Measurements from ENCODE around the gene NMRK1. TPM values are rescaled to one million over a fixed set of nuclear protein-coding genes. Genes with fewer than 3 reads are reported as not detected.

The NMRK1 gene
- total and polyA plus RNA-seq, 4 donors, result 33.1 to 62.6 (median 36.6) TPM

- intact Hi-C loops (cut with DNase I), result no loop called here
- Histone ChIP-seq H3K36me3 (ENCODE audit: control insufficient read depth in 1 of 2, insufficient read depth in 2 of 2, low read length in 1 of 2) (peaks cover 0 to 3% of the 10 kb centered on the region in 2 donors), H3K27ac (ENCODE audit: low read depth in 1 of 2, low read length in 2 of 2) (no peak overlapping the region), H3K4me3 (ENCODE audit: low read length in 2 of 2) (no peak overlapping the region), H3K4me1 (ENCODE audit: control insufficient read depth in 1 of 2, insufficient read depth in 2 of 2, low read length in 2 of 2) (peaks cover 0 to 4% of the 10 kb centered on the region in 2 donors), H3K27me3 (ENCODE audit: control insufficient read depth in 1 of 2, insufficient read depth in 2 of 2, low read length in 1 of 2) (no peaks in the 10 kb centered on the region), H3K9me3 (ENCODE audit: control insufficient read depth, low read length) (no peaks in the 10 kb centered on the region)
- WGBS, 2 donors, result 95 to 96% methylated on average over 2 of the region's 2 CpGs
- DNase-seq, result no peak
- ATAC-seq (ENCODE audit: low FRiP score), result no peak
Observed at GRCh38 chr9:75061169-75061568, 26.8 kb downstream of the NMRK1 start.

DNA sequence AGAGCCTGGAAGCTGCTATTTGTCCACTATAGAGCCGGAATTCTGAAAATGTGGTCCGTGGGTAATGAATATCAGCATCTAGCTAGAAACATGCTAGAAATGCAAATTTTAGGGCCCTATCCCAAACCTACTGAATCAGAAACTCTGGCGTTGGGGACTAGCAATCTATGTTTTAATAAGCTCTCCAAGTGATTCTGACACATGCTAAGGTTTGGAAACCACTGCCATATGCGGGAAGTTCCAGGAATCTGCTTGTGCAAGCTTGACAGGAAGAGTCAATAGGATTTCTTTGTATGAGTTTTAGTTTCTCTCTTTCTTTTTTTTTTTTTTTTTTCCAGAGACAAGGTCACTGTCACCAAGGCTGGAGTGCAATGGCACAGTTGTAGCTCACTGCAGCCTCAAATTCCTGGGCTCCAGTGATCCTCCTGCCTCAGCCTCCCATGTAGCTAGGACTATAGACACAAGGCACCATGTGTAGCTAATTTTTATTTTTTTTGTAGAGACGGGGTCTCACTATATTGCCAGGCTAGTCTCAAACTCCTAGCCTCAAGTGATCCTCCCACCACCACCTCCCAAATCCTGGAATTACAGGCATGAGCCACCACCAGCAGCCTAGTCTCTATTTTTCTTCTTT is 33.5 kb downstream of the NMRK1 start:
- Histone ChIP-seq H3K4me3 (ENCODE audit: low read length in 2 of 2) (no peak overlapping the region), H3K27ac (ENCODE audit: low read depth in 1 of 2, low read length in 2 of 2) (no peak overlapping the region)
- intact Hi-C loops (cut with DNase I), result no loop called here

DNA sequence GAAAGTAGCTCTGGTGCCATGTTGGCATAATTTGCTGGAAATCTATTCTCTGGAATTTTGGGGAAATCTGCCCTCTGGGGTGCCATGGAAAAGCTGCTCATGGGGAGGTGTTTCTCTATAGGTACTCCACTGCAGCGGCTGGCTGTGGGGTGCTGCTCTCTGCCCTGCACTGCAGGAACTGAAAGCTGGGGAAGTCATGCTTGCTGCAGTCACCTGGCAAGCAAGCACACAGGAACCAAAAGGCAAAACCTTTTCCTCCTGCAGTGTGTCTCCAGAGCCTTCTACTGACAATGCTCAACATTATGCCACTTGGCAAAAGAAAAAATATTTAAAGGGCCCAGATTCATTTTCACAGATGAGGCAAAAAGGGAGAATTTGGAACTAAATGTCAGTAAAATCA is 34.1 kb downstream of the NMRK1 start:
- peaks cover 0 to 1% of the 10 kb centered on the region in 2 donors for H3K36me3 ChIP-seq (ENCODE audit: control insufficient read depth in 1 of 2, insufficient read depth in 2 of 2, low read length in 1 of 2)
- ATAC-seq (ENCODE audit: low FRiP score), result no peak
- 86 to 89% methylated on average over 1 of the region's 1 CpG for WGBS, 2 donors

More for the DNA sequence above, 33.5 kb downstream of the NMRK1 start:
- Histone ChIP-seq H3K4me1 (ENCODE audit: control insufficient read depth in 1 of 2, insufficient read depth in 2 of 2, low read length in 2 of 2) (no peaks in the 10 kb centered on the region), H3K36me3 (ENCODE audit: control insufficient read depth in 1 of 2, insufficient read depth in 2 of 2, low read length in 1 of 2) (peaks cover 0 to 1% of the 10 kb centered on the region in 2 donors), H3K9me3 (ENCODE audit: control insufficient read depth, low read length) (peaks cover 5% of the 10 kb centered on the region), H3K27me3 (ENCODE audit: control insufficient read depth in 1 of 2, insufficient read depth in 2 of 2, low read length in 1 of 2) (no peaks in the 10 kb centered on the region)
- DNase-seq (no peak), ATAC-seq (ENCODE audit: low FRiP score) (no peak)
- WGBS, 2 donors, result 74% methylated on average over 5 of the region's 5 CpGs

GRCh38 chr9:75051285-75051684 is 36.7 kb downstream of the NMRK1 start:
- Histone ChIP-seq H3K36me3 (ENCODE audit: control insufficient read depth in 1 of 2, insufficient read depth in 2 of 2, low read length in 1 of 2) (peaks cover 0 to 1% of the 10 kb centered on the region in 2 donors), H3K4me1 (ENCODE audit: control insufficient read depth in 1 of 2, insufficient read depth in 2 of 2, low read length in 2 of 2) (no peaks in the 10 kb centered on the region), H3K27me3 (ENCODE audit: control insufficient read depth in 1 of 2, insufficient read depth in 2 of 2, low read length in 1 of 2) (no peaks in the 10 kb centered on the region), H3K4me3 (ENCODE audit: low read length in 2 of 2) (no peak overlapping the region), H3K27ac (ENCODE audit: low read depth in 1 of 2, low read length in 2 of 2) (no peak overlapping the region), H3K9me3 (ENCODE audit: control insufficient read depth, low read length) (peaks cover 5% of the 10 kb centered on the region)
- no peak for DNase-seq
- intact Hi-C loops (cut with DNase I), result no loop called here
- no peak for ATAC-seq (ENCODE audit: low FRiP score)

More for the DNA sequence above, 34.1 kb downstream of the NMRK1 start:
- Histone ChIP-seq H3K27me3 (ENCODE audit: control insufficient read depth in 1 of 2, insufficient read depth in 2 of 2, low read length in 1 of 2) (no peaks in the 10 kb centered on the region), H3K4me3 (ENCODE audit: low read length in 2 of 2) (no peak overlapping the region), H3K4me1 (ENCODE audit: control insufficient read depth in 1 of 2, insufficient read depth in 2 of 2, low read length in 2 of 2) (no peaks in the 10 kb centered on the region), H3K9me3 (ENCODE audit: control insufficient read depth, low read length) (peaks cover 5% of the 10 kb centered on the region), H3K27ac (ENCODE audit: low read depth in 1 of 2, low read length in 2 of 2) (no peak overlapping the region)
- DNase-seq, result no peak
- intact Hi-C loops (cut with DNase I), result no loop called here

- no peak for ATAC-seq (ENCODE audit: low FRiP score)
- intact Hi-C loops (cut with DNase I), result no loop called here
- Histone ChIP-seq H3K36me3 (ENCODE audit: control insufficient read depth in 1 of 2, insufficient read depth in 2 of 2, low read length in 1 of 2) (no peaks in the 10 kb centered on the region), H3K27me3 (ENCODE audit: control insufficient read depth in 1 of 2, insufficient read depth in 2 of 2, low read length in 1 of 2) (no peaks in the 10 kb centered on the region), H3K4me3 (ENCODE audit: low read length in 2 of 2) (no peak overlapping the region), H3K27ac (ENCODE audit: low read depth in 1 of 2, low read length in 2 of 2) (no peak overlapping the region), H3K4me1 (ENCODE audit: control insufficient read depth in 1 of 2, insufficient read depth in 2 of 2, low read length in 2 of 2) (no peaks in the 10 kb centered on the region), H3K9me3 (ENCODE audit: control insufficient read depth, low read length) (no peaks in the 10 kb centered on the region)
- no peak for DNase-seq
- 48% methylated on average over 2 of the region's 2 CpGs for WGBS, 2 donors
Observed at GRCh38 chr9:75047506-75047905, 40.4 kb downstream of the NMRK1 start.

DNA sequence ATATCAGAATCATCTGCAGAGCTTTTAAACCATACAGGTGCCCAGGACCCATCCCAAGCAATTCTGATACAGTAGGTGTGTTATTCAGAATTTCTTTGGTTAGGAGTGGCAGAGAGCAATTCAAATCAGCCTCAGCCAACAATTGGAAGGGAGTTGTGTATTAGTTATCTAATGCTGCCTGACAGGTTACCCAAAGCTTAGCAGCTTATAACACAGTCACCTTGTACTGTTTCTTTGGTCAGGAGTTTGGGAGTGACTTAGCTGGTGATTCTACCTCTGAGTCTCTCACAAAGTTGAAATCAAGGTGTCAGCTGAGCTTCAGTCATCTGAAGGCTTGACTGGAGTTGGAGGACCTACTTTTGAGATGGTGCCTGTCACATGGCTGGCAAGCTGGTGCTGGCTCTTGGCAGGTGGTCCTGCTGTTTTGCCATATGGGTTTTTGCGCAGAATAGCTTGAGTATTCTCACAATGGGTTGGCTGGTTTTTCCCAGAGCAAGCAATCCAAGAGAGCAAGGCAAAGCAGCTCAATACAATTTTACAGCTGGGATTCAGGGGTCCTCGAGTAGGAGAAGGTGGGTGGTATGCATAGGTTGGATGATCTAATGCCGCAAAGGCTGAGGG is 41.1 kb downstream of the NMRK1 start:
- Histone ChIP-seq H3K9me3 (ENCODE audit: control insufficient read depth, low read length) (no peaks in the 10 kb centered on the region), H3K4me1 (ENCODE audit: control insufficient read depth in 1 of 2, insufficient read depth in 2 of 2, low read length in 2 of 2) (no peaks in the 10 kb centered on the region), H3K36me3 (ENCODE audit: control insufficient read depth in 1 of 2, insufficient read depth in 2 of 2, low read length in 1 of 2) (no peaks in the 10 kb centered on the region), H3K4me3 (ENCODE audit: low read length in 2 of 2) (no peak overlapping the region), H3K27me3 (ENCODE audit: control insufficient read depth in 1 of 2, insufficient read depth in 2 of 2, low read length in 1 of 2) (no peaks in the 10 kb centered on the region), H3K27ac (ENCODE audit: low read depth in 1 of 2, low read length in 2 of 2) (no peak overlapping the region)
- DNase-seq (no peak), ATAC-seq (ENCODE audit: low FRiP score) (no peak)
- intact Hi-C loops (cut with DNase I), result no loop called here
- WGBS, 2 donors, result 89 to 91% methylated on average over 3 of the region's 3 CpGs

DNA sequence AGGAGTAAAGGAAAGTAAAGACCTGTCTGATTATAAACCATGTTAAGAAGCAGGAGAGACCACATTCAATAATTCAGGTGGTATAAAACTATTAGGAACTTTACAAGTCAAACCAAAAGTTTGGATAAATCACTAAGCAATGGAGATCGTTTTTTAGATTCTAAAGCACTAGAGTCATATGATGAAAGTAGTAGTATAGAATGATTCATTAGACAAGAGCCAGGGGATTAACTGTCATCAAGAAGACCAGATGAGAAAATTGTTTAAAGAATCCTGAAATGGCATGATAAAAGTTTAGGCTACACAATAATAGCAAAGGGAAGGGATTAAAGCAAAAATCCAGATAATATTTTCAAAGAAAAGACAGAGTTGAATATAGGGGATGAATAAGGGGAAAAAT is 46.9 kb downstream of the NMRK1 start:
- Histone ChIP-seq H3K27ac (ENCODE audit: low read depth in 1 of 2, low read length in 2 of 2) (no peak overlapping the region), H3K9me3 (ENCODE audit: control insufficient read depth, low read length) (no peaks in the 10 kb centered on the region), H3K4me1 (ENCODE audit: control insufficient read depth in 1 of 2, insufficient read depth in 2 of 2, low read length in 2 of 2) (no peaks in the 10 kb centered on the region), H3K27me3 (ENCODE audit: control insufficient read depth in 1 of 2, insufficient read depth in 2 of 2, low read length in 1 of 2) (no peaks in the 10 kb centered on the region), H3K36me3 (ENCODE audit: control insufficient read depth in 1 of 2, insufficient read depth in 2 of 2, low read length in 1 of 2) (no peaks in the 10 kb centered on the region), H3K4me3 (ENCODE audit: low read length in 2 of 2) (no peak overlapping the region)
- DNase-seq (no peak), ATAC-seq (ENCODE audit: low FRiP score) (no peak)
- WGBS, 2 donors, result 35 to 45% methylated on average over 1 of the region's 1 CpG
- intact Hi-C loops (cut with DNase I), result no loop called here

GRCh38 chr9:75039801-75040200 is 48.2 kb downstream of the NMRK1 start:
- Histone ChIP-seq H3K4me3 (ENCODE audit: low read length in 2 of 2) (no peak overlapping the region), H3K9me3 (ENCODE audit: control insufficient read depth, low read length) (no peaks in the 10 kb centered on the region), H3K4me1 (ENCODE audit: control insufficient read depth in 1 of 2, insufficient read depth in 2 of 2, low read length in 2 of 2) (no peaks in the 10 kb centered on the region), H3K36me3 (ENCODE audit: control insufficient read depth in 1 of 2, insufficient read depth in 2 of 2, low read length in 1 of 2) (no peaks in the 10 kb centered on the region), H3K27me3 (ENCODE audit: control insufficient read depth in 1 of 2, insufficient read depth in 2 of 2, low read length in 1 of 2) (no peaks in the 10 kb centered on the region), H3K27ac (ENCODE audit: low read depth in 1 of 2, low read length in 2 of 2) (no peak overlapping the region)
- 79 to 88% methylated on average over 3 of the region's 3 CpGs for WGBS, 2 donors
- ATAC-seq (ENCODE audit: low FRiP score), result no peak
- no peak for DNase-seq
- intact Hi-C loops (cut with DNase I), result no loop called here

GRCh38 chr9:75039009-75039408 is 48.9 kb downstream of the NMRK1 start:
- H3K27me3 ChIP-seq (ENCODE audit: control insufficient read depth in 1 of 2, insufficient read depth in 2 of 2, low read length in 1 of 2), result no peaks in the 10 kb centered on the region
- H3K4me3 ChIP-seq (ENCODE audit: low read length in 2 of 2), result no peak overlapping the region
- no peak for ATAC-seq (ENCODE audit: low FRiP score)
- no peaks in the 10 kb centered on the region for H3K36me3 ChIP-seq (ENCODE audit: control insufficient read depth in 1 of 2, insufficient read depth in 2 of 2, low read length in 1 of 2)
- no peak overlapping the region for H3K27ac ChIP-seq (ENCODE audit: low read depth in 1 of 2, low read length in 2 of 2)
- no peaks in the 10 kb centered on the region for H3K9me3 ChIP-seq (ENCODE audit: control insufficient read depth, low read length)
- no peaks in the 10 kb centered on the region for H3K4me1 ChIP-seq (ENCODE audit: control insufficient read depth in 1 of 2, insufficient read depth in 2 of 2, low read length in 2 of 2)
- WGBS, 2 donors, result 57 to 74% methylated on average over 3 of the region's 3 CpGs
- no peak for DNase-seq
- intact Hi-C loops (cut with DNase I), result no loop called here
